Umbilical cord (tissue), 2 donors: ENCODE measurements around the gene BBS7. TPM values are rescaled to one million over a fixed set of nuclear protein-coding genes. Genes with fewer than 3 reads are reported as not detected.

Experiments
- DNase-seq: peaks from one replicate; pipeline ENCODE4 v3.0.0-alpha.2; 2015; ENCODE audit warnings: low spot score
- total RNA-seq: library from RNA; depleted of rRNA; stranded (reverse); fragments of >200 nt; gene quantifications from one replicate; pipeline ENCODE4 v1.2.3, GENCODE V29; 2014; ENCODE audit warnings: low replicate concordance; ENCODE audit not compliant: insufficient read depth

BBS7 gene
- total RNA-seq, 1 donor from 2014 or later = 25.0 TPM

- DNase-seq = no peak
Measured at GRCh38 chr4:121790976-121791375, 79.3 kb downstream of the BBS7 start.

- DNase-seq = peak; percentile 44
Measured at GRCh38 chr4:121789960-121790829, 80.1 kb downstream of the BBS7 start.

- no peak for DNase-seq
Measured at GRCh38 chr4:121789455-121789854, 80.8 kb downstream of the BBS7 start.

GRCh38 chr4:121788896-121789295 lies 81.4 kb downstream of the BBS7 start:
- no peak for DNase-seq

- no peak for DNase-seq
Measured at GRCh38 chr4:121786221-121786620, 84.1 kb downstream of the BBS7 start.

- DNase-seq = no peak
Measured at GRCh38 chr4:121785479-121785878, 84.8 kb downstream of the BBS7 start.

- DNase-seq = no peak
Measured at GRCh38 chr4:121784975-121785374, 85.3 kb downstream of the BBS7 start.

GRCh38 chr4:121784401-121784800 lies 85.9 kb downstream of the BBS7 start:
- no peak for DNase-seq

- DNase-seq = no peak
Measured at GRCh38 chr4:121783210-121783609, 87.1 kb downstream of the BBS7 start.

GRCh38 chr4:121778991-121779628 lies 91.2 kb downstream of the BBS7 start:
- no peak for DNase-seq

GRCh38 chr4:121777625-121778024 lies 92.6 kb downstream of the BBS7 start:
- DNase-seq = no peak

GRCh38 chr4:121776610-121777401 lies 93.5 kb downstream of the BBS7 start:
- DNase-seq = no peak

Other genes with a start within 250 kb of the BBS7 start
- 490 TPM for gene ANXA5, start 173.5 kb downstream of the BBS7 start, total RNA-seq
- gene SMIM43, start 105.3 kb downstream of the BBS7 start, total RNA-seq = 2.2 TPM
- gene EXOSC9, start 69.2 kb downstream of the BBS7 start, total RNA-seq = 14.2 TPM
- gene CCNA2, start 46.6 kb downstream of the BBS7 start, total RNA-seq = 5.5 TPM
- 8.7 TPM for gene TRPC3, start 81.6 kb upstream of the BBS7 start, total RNA-seq